GM12872 (cell line): ENCODE measurements around the gene MYL1.
A peak's percentile ranks its signal among the peaks of the same experiment; 100 is the strongest.

Experiments
- TF ChIP-seq, protein P1 (sequence below): IDR thresholded peaks from 3 replicates; pipeline ENCODE4 v1.5.1; 2011; ENCODE audit warnings: low read depth, mild to moderate bottlenecking, low read length, moderate library complexity; ENCODE audit not compliant: insufficient read depth

MYL1 gene

DNA sequence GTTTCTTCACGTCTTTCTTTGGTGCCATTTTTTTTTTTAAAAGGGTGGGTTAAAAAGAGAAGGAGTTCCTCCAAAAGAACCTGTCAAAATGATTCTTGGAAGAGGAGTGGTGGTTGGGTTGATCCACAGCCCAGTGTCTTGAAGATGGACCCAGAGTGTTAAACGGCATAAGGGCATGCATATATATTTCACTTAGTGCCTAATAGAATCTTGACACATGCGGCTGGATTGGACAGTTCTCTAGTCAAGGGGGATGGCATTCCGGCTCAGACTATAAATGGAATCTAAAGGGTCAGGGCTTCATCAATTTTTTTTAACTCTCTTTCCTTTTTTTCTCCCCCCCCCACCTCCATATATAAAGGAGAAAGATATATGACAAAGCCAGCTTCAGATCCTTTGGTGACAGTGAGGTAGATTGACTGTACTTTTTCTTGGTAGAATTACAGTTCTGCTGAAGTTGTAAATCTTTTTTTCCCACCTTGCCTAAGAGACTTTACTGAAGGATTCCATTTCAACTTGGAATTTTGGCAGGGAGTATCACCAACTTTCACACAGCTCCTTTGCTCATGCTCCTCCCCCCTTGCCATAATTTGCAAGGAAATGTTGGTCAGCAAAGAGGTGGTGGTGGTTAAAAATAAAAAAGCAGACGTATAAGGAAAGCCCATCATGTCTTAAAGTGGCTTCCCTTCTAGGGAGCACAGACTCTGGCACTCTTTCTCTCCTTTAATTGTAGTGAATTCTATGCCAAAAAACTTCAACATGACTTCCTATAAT is at the start of gene MYL1:
TSS of gene MYL1 (minus strand) at position 160 of the 774 bp plus-strand sequence. CDS start at position 28, 132 bp downstream.
- TF ChIP-seq, protein P1, sequence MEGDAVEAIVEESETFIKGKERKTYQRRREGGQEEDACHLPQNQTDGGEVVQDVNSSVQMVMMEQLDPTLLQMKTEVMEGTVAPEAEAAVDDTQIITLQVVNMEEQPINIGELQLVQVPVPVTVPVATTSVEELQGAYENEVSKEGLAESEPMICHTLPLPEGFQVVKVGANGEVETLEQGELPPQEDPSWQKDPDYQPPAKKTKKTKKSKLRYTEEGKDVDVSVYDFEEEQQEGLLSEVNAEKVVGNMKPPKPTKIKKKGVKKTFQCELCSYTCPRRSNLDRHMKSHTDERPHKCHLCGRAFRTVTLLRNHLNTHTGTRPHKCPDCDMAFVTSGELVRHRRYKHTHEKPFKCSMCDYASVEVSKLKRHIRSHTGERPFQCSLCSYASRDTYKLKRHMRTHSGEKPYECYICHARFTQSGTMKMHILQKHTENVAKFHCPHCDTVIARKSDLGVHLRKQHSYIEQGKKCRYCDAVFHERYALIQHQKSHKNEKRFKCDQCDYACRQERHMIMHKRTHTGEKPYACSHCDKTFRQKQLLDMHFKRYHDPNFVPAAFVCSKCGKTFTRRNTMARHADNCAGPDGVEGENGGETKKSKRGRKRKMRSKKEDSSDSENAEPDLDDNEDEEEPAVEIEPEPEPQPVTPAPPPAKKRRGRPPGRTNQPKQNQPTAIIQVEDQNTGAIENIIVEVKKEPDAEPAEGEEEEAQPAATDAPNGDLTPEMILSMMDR: no peak

DNA sequence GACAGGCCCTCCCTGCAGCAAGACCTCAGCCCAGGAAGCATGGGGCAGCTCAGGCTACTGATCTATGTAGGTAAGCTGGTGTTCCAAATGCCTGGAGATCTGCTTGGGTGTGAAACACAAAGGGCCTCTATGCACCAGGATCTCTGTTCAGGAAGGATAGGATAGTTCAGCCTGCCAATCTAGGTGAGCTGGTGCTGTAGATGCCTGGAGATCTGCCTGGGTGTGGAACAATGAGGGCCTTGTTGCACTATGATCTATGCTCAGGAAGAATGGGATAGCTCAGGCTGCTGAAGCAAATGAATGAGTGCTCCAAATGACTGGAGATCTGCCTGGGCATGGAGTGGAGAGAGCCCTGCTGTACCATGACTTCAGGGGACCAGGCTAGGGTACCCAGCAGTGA is 48.9 kb upstream of the MYL1 start:
- TF ChIP-seq, protein P1: no peak

DNA sequence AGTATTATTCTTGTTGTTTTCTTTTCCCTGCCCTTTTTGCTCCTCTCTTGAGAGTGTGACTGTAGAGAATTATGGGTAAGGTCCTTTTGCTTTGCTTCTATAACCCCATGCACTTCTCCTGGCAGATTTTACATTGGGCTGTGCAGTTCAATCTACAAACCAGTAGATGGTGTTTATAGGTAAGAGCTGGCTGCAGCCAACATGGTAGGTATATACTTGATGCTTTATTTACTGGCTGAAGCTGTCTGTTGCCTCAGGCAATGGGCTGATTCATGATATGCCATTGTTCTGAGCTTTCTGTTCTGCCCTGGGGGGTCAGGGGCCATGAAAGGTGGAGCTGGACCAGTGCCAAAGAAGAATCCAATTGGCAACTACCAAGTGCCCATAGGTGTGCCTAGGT is 48.3 kb upstream of the MYL1 start:
- TF ChIP-seq, protein P1: peak; percentile 44; the same call in 2 of the 3 replicates

DNA sequence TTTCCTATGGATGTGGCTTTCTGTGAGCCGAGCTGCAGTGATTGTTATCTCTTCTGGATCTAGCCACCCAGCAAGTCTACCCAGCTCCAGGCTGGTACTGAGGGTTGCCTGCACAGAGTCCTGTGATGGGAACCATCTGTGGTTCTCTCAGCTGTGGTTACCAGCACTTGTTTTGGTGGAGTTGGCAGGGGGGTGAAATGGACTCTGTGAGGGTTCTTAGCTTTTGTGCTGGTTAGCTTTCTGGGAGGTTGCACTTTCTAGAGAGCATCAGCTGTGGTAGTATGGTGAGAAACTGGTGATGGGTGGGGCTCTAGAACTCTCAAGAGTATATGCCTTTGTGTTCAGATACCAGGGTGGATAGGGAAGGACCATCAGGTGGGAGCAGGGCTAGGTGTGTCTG is 45.4 kb upstream of the MYL1 start:
- TF ChIP-seq, protein P1: no peak

DNA sequence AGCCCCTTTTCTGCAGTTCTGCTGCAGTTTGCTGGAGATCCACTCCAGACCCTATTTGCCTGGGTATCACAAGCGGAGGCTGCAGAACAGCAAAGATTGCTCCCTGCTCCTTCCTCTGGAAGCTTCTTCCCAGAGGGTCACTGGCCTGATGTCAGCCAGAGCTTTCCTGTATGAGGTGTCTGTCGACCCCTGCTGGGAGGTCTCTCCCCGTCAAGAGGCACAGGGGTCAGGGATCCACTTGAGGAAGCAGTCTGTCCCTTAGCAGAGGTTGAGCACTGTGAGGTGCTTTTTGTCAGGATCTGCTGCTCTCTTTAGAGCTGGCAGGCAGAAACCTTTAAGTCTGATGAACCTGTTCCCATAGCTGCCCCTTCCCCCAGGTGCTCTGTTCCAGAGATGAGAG is 42.0 kb upstream of the MYL1 start:
- TF ChIP-seq, protein P1: no peak

DNA sequence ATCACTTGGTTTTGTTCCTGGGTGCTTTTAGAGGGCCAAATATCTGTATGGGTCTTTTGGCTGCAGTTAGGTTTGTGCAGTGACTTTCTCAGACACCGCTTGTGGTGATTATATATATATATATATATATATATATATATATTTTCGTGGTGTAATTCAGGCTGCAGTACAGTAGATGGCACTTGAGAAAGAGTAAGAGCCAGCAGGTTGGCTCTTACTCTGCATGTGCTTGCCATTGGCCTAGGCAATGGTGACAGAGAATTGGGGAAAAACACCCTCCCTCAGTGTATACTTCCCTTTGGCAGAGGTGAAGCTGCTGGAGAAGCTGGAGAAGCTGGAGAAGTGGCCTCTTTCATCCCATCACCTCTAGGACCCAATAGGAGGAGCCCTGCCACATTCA is 22.2 kb upstream of the MYL1 start:
- TF ChIP-seq, protein P1: no peak

DNA sequence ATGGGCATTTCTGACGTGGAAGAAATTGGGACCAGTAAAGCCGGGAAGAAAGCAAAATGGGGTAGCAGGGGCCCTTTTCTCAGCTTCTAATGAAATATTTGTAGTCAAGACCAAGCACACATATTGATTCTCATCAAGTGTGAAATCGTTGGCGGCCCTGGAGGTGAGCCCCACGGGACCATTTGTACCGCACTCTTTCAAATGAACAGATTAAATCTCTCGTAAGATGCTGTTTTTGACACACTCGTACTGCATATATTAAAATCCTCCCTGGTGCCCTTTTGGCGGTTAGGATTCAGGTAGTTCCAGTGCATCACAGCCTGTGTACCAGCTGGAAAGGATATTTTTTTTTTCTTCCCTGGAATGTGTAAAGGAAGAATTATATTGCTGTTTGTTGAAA is 9.9 kb upstream of the MYL1 start:
- TF ChIP-seq, protein P1: no peak
